ENCODE data around the gene COL17A1. TPM values are rescaled to one million over a fixed set of nuclear protein-coding genes. Genes with fewer than 3 reads are reported as not detected.

Gene COL17A1
- total RNA-seq, 1 experiment from 2014 or later, result not detected

DNA sequence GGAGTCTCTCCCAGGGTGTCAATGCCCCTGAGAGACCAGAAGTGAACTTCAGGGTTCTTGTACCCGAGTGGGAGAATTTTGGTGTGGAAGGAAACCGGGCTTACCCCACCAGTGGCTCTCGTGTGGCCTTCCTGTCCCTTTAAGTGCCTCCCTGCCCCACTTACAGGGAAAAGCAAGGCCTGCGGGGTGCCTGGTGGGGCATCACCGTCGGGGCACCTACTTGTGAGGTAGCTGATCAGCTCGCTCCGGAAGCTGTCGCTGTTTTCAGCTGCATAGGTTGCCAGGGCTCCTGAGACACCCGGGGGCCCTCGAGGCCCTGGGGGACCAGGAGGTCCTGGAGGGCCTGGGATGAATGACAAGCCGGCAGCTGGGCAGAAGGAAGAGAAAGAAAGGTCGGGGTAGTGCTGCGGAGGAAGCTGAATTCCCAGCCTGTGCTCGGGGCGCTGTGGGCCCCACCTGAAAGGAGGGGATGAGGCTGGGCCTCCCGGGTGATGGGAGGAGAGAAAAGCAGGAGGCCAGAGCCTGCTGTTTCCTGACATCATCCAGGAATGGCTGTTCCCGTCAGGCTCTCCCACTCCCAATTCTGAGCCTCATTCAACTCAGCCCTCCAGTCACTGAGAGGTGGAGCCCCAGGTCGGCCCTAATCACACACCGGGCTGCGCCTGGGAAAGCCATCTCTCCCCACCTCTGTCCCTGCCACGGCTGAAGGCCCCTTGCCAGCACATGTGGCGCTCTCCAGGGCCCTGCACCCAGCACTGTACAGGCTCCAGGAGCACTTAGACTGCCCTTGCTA lies 51.1 kb downstream of the COL17A1 start:
- ChIA-PET POLR2A (ENCODE audit: low non-redundant PET) (interaction anchor here (1.3 kb wide), 1 partner anchor 87 kb away, joined by 4 read pairs; the partner anchor contains the start of gene SFR1), CTCF (no interaction called here)
- no peak for DNase-seq (ENCODE audit: low spot score)
- no peak overlapping the region for H3K4me3 ChIP-seq (ENCODE audit: low read depth, low read length, poor library complexity, severe bottlenecking)
- no TSS peak for BruUV-seq (replicated peaks)
- intact Hi-C loops (cut with micrococcal nuclease; ENCODE audit: unreplicated experiment), result no loop called here
- H3K27me3 ChIP-seq (replicated peaks; ENCODE audit: insufficient read depth, low read depth, low read length, poor library complexity), result no peaks in the 10 kb centered on the region
- no peak overlapping the region for H3K27ac ChIP-seq (ENCODE audit: low read depth, low read length, poor library complexity, severe bottlenecking)
- no peaks in the 10 kb centered on the region for H3K9me3 ChIP-seq (ENCODE audit: low read depth, low read length, poor library complexity, severe bottlenecking)
- no peaks in the 10 kb centered on the region for H3K4me1 ChIP-seq (ENCODE audit: insufficient read depth, low read length, poor library complexity, severe bottlenecking)
- H3K36me3 ChIP-seq (ENCODE audit: insufficient read depth, low read length, poor library complexity, severe bottlenecking), result no peaks in the 10 kb centered on the region
- TF ChIP-seq, protein P1, sequence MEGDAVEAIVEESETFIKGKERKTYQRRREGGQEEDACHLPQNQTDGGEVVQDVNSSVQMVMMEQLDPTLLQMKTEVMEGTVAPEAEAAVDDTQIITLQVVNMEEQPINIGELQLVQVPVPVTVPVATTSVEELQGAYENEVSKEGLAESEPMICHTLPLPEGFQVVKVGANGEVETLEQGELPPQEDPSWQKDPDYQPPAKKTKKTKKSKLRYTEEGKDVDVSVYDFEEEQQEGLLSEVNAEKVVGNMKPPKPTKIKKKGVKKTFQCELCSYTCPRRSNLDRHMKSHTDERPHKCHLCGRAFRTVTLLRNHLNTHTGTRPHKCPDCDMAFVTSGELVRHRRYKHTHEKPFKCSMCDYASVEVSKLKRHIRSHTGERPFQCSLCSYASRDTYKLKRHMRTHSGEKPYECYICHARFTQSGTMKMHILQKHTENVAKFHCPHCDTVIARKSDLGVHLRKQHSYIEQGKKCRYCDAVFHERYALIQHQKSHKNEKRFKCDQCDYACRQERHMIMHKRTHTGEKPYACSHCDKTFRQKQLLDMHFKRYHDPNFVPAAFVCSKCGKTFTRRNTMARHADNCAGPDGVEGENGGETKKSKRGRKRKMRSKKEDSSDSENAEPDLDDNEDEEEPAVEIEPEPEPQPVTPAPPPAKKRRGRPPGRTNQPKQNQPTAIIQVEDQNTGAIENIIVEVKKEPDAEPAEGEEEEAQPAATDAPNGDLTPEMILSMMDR (conservative IDR thresholded peaks at IDR 0.05; ENCODE audit: low read depth, low read length), result no peak
- TF ChIP-seq EZH2 (IDR thresholded peaks at IDR 0.05; ENCODE audit: borderline replicate concordance, low read depth, low read length, poor library complexity, severe bottlenecking), result no peak

DNA sequence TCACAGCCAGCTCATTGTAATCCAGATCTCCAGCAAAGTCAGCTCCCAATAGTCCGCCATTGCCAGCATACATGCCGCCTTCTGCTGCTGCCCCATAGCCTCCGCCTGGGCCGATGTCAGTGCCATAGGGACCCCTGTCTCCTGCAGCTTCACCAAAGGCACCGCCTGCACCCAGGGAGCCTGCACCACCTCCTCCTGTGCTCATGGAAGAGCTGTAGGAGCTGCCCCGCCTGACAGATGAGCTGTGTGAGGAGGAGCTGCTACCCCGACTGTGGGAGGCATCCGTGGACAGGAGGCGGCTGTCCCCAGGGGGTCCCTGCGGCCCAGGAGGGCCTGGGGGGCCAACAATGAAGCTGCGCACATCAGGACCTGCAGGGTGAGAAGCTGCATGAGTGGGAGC lies 51.7 kb downstream of the COL17A1 start:
- no peak overlapping the region for H3K27ac ChIP-seq (ENCODE audit: low read depth, low read length, poor library complexity, severe bottlenecking)
- DNase-seq (ENCODE audit: low spot score), result no peak
- ChIA-PET CTCF (no interaction called here), POLR2A (ENCODE audit: low non-redundant PET) (interaction anchor here (1.3 kb wide), 1 partner anchor 88 kb away, joined by 4 read pairs; the partner anchor contains the start of gene SFR1)
- H3K4me1 ChIP-seq (ENCODE audit: insufficient read depth, low read length, poor library complexity, severe bottlenecking), result no peaks in the 10 kb centered on the region
- H3K36me3 ChIP-seq (ENCODE audit: insufficient read depth, low read length, poor library complexity, severe bottlenecking), result no peaks in the 10 kb centered on the region
- intact Hi-C loops (cut with micrococcal nuclease; ENCODE audit: unreplicated experiment), result no loop called here
- no peaks in the 10 kb centered on the region for H3K9me3 ChIP-seq (ENCODE audit: low read depth, low read length, poor library complexity, severe bottlenecking)
- TF ChIP-seq EZH2 (IDR thresholded peaks at IDR 0.05; ENCODE audit: borderline replicate concordance, low read depth, low read length, poor library complexity, severe bottlenecking), result no peak
- H3K4me3 ChIP-seq (ENCODE audit: low read depth, low read length, poor library complexity, severe bottlenecking), result no peak overlapping the region
- H3K27me3 ChIP-seq (replicated peaks; ENCODE audit: insufficient read depth, low read depth, low read length, poor library complexity), result no peaks in the 10 kb centered on the region
- BruUV-seq (replicated peaks), result no TSS peak

DNA sequence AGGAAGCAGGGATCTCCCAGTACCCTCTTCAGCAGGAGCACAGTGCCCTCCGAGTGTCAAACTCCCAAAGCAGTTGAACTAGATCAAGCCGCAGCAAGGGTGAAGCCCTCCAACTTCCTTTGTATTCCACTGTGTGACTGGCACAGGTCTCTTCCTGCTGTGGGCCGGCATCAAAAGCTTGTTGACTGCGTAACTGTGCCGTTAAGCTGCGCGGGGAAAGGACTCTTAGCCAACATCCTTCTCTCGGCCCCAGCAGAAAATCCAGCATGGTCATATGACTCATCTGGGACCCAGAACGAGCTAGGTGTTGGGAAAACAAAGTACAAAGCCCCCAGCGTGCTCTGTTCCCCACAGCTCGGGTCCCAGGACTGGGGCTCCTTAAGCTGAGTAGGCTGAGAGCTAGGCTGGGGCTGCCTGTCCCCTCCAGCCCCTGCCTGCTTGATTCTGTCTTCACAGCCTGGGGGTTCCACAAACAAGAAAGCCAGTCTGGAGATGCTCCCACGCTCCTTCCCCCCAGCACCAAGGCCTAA lies 52.2 kb downstream of the COL17A1 start:
- no peak for TF ChIP-seq EZH2 (IDR thresholded peaks at IDR 0.05; ENCODE audit: borderline replicate concordance, low read depth, low read length, poor library complexity, severe bottlenecking)
- TF ChIP-seq, protein P1 (conservative IDR thresholded peaks at IDR 0.05; ENCODE audit: low read depth, low read length), result no peak
- Histone ChIP-seq H3K4me3 (ENCODE audit: low read depth, low read length, poor library complexity, severe bottlenecking) (no peak overlapping the region), H3K27me3 (replicated peaks; ENCODE audit: insufficient read depth, low read depth, low read length, poor library complexity) (no peaks in the 10 kb centered on the region), H3K9me3 (ENCODE audit: low read depth, low read length, poor library complexity, severe bottlenecking) (no peaks in the 10 kb centered on the region), H3K36me3 (ENCODE audit: insufficient read depth, low read length, poor library complexity, severe bottlenecking) (no peaks in the 10 kb centered on the region), H3K4me1 (ENCODE audit: insufficient read depth, low read length, poor library complexity, severe bottlenecking) (no peaks in the 10 kb centered on the region), H3K27ac (ENCODE audit: low read depth, low read length, poor library complexity, severe bottlenecking) (no peak overlapping the region)
- ChIA-PET CTCF (no interaction called here), POLR2A (ENCODE audit: low non-redundant PET) (interaction anchor here (1.3 kb wide), 1 partner anchor 88 kb away, joined by 4 read pairs; the partner anchor contains the start of gene SFR1)
- no TSS peak for BruUV-seq (replicated peaks)
- DNase-seq (ENCODE audit: low spot score), result no peak
- intact Hi-C loops (cut with micrococcal nuclease; ENCODE audit: unreplicated experiment), result no loop called here
